Right atrium auricular region (tissue), 2 donors: ENCODE results near the gene PPP2R2C. TPM values are rescaled to one million over a fixed set of nuclear protein-coding genes. Genes with fewer than 3 reads are reported as not detected.

Source experiments
- DNase-seq: peaks from one replicate; pipeline ENCODE4 v3.0.0-alpha.2; 2019; ENCODE audit warnings: low spot score
- H3K27ac ChIP-seq, 2 donors: fragments of 200-600 bp; sonication (generic); 1 replicate in 1 of 2; 2 replicates in 1 of 2; pipeline ENCODE4 v1.5.1; 2016 to 2019
- H3K27me3 ChIP-seq, 2 donors: fragments of 200-600 bp; sonication (generic); one replicate each; pipeline versions ENCODE4 v1.5.1 to v1.6.0; 2017 to 2019
- H3K36me3 ChIP-seq: fragments of 200-600 bp; sonication (generic); one replicate; pipeline ENCODE4 v1.5.1; 2016
- H3K4me1 ChIP-seq, 2 donors: fragments of 200-600 bp; sonication (generic); one replicate each; pipeline versions ENCODE4 v1.5.1 to v1.6.0; 2017 to 2019
- H3K4me3 ChIP-seq, 2 donors: fragments of 200-600 bp; sonication (generic); 1 replicate in 1 of 2; 2 replicates in 1 of 2; pipeline ENCODE4 v1.5.1; 2017 to 2019; ENCODE audit warnings: mild to moderate bottlenecking in 1 of 2, moderate library complexity in 1 of 2
- H3K9me3 ChIP-seq, 2 donors: fragments of 200-600 bp; sonication (generic); one replicate each; pipeline ENCODE4 v1.5.1; 2019
- CTCF ChIP-seq, 2 donors: fragments of 200-600 bp; sonication (generic); IDR thresholded peaks; one replicate each; pipeline ENCODE4 v1.5.1; 2019; ENCODE audit warnings: antibody characterized with exemption in 2 of 2
- total RNA-seq, 2 donors: library from RNA; depleted of rRNA; stranded (reverse); fragments of >200 nt; gene quantifications; one replicate each; pipeline ENCODE4 v1.1.0, GENCODE V29; 2016

PPP2R2C gene
- total RNA-seq, 2 donors from 2014 or later: 4.6 to 5.7 TPM

GRCh38 chr4:6392407-6392806 lies 80.0 kb downstream of the PPP2R2C start:
- no peaks in the 10 kb centered on the region for H3K9me3 ChIP-seq
- no peak overlapping the region for H3K4me3 ChIP-seq
- H3K27ac ChIP-seq: no peak overlapping the region
- H3K4me1 ChIP-seq: no peaks in the 10 kb centered on the region
- no peak for DNase-seq
- no peaks in the 10 kb centered on the region for H3K36me3 ChIP-seq
- no peak for TF ChIP-seq CTCF (IDR thresholded peaks at IDR 0.05)
- no peaks in the 10 kb centered on the region for H3K27me3 ChIP-seq

- no peaks in the 10 kb centered on the region for H3K27me3 ChIP-seq
- H3K4me1 ChIP-seq: no peaks in the 10 kb centered on the region
- no peaks in the 10 kb centered on the region for H3K36me3 ChIP-seq
- no peak for TF ChIP-seq CTCF (IDR thresholded peaks at IDR 0.05)
- no peaks in the 10 kb centered on the region for H3K9me3 ChIP-seq
- no peak for DNase-seq
- H3K4me3 ChIP-seq: no peak overlapping the region
- H3K27ac ChIP-seq: no peak overlapping the region
Observed at GRCh38 chr4:6391852-6392188, 80.6 kb downstream of the PPP2R2C start.

- no peaks in the 10 kb centered on the region for H3K36me3 ChIP-seq
- peak overlapping the region in 1 of 2 donors; percentile 8 for H3K27ac ChIP-seq
- no peaks in the 10 kb centered on the region for H3K27me3 ChIP-seq
- no peak overlapping the region for H3K4me3 ChIP-seq
- H3K4me1 ChIP-seq: no peaks in the 10 kb centered on the region
- TF ChIP-seq CTCF (IDR thresholded peaks at IDR 0.05): no peak
- H3K9me3 ChIP-seq: no peaks in the 10 kb centered on the region
- no peak for DNase-seq
Observed at GRCh38 chr4:6391186-6391851, 81.1 kb downstream of the PPP2R2C start.

- no peak for TF ChIP-seq CTCF (IDR thresholded peaks at IDR 0.05)
- no peaks in the 10 kb centered on the region for H3K36me3 ChIP-seq
- H3K27ac ChIP-seq: peak overlapping the region in 1 of 2 donors; percentile 8
- H3K4me3 ChIP-seq: no peak overlapping the region
- no peaks in the 10 kb centered on the region for H3K9me3 ChIP-seq
- H3K27me3 ChIP-seq: no peaks in the 10 kb centered on the region
- no peaks in the 10 kb centered on the region for H3K4me1 ChIP-seq
- no peak for DNase-seq
Observed at GRCh38 chr4:6390356-6390755, 82.1 kb downstream of the PPP2R2C start.

GRCh38 chr4:6389142-6389825 lies 83.1 kb downstream of the PPP2R2C start:
- Histone ChIP-seq H3K9me3 (no peaks in the 10 kb centered on the region), H3K36me3 (no peaks in the 10 kb centered on the region), H3K4me1 (no peaks in the 10 kb centered on the region), H3K27ac (no peak overlapping the region), H3K27me3 (no peaks in the 10 kb centered on the region), H3K4me3 (no peak overlapping the region)
- no peak for DNase-seq
- TF ChIP-seq CTCF (IDR thresholded peaks at IDR 0.05): no peak
